ENCODE data around the gene EHMT2.

The EHMT2 gene

GRCh38 chr6:31837369-31838113 is 60.0 kb downstream of the EHMT2 start:
- DNase-seq = no peak

- no peak for DNase-seq
Measured at GRCh38 chr6:31836474-31837368, 60.8 kb downstream of the EHMT2 start.

- DNase-seq = no peak
Measured at GRCh38 chr6:31836047-31836473, 61.4 kb downstream of the EHMT2 start.

- DNase-seq = peak; percentile 80
Measured at GRCh38 chr6:31834367-31835250, 62.9 kb downstream of the EHMT2 start.

DNA sequence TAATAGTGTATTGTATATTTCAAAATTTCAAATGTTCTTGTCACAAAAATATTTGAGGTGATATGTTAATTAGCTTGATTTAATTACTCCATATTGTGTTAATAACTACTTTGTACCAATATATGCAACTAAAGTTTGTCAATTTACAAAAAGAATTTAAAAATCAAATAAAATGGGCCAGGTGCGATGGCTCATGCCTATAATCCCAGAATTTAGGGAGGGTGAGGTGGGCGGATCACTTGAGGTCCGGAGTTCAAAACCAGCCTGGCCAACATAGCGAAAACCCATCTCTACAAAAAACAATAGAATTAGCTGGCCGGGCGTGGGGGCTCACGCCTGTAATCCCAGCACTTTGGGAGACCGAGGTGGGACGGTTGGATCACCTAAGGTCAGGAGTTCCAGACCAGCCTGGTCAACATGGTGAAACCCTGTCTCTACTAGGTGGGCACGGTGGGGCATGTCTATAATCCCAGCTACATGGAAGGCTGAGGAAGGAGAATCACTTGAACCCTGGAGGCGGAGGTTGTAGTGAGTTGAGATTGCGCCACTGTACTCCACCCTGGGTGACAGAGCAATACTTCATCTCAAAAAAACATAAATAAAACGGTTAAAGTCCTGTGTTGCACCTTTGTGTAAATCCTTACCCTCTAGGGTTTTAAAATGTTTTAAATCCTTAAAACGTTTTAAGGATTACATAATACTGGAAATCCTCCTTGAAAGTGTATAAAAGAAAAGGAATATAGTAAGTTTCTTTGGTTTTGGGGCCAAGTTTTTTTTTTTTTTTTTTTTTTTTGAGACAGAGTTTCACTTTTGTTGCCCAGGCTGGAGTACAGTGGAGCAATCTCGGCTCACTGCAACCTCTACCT is 65.9 kb downstream of the EHMT2 start:
- no peak for DNase-seq

GRCh38 chr6:31830886-31831335 is 66.6 kb downstream of the EHMT2 start:
- no peak for DNase-seq

All from activated naive CD4-positive, alpha-beta T cell treated with anti-CD3 and anti-CD28 coated beads, Interleukin-2, amount 50 U/mL, for 16 hours (primary cell).